GM23338 (cell line): ENCODE results near the gene YIPF2. TPM values are rescaled to one million over a fixed set of nuclear protein-coding genes. Genes with fewer than 3 reads are reported as not detected.

Experiments
- ATAC-seq: fragments of 200-7000 bp; cut with Tn5 transposase; 3 replicates; pipeline ENCODE4 v1.9.1; 2020
- DNase-seq: peaks from one replicate; pipeline ENCODE4 v3.0.0-alpha.2; 2015; ENCODE audit warnings: low spot score
- H2AFZ ChIP-seq: fragments of 200-600 bp; sonication (generic); 2 replicates; pipeline ENCODE4 v1.8.0; 2016; ENCODE audit warnings: antibody characterized with exemption, mild to moderate bottlenecking, moderate library complexity
- H3F3A ChIP-seq: fragments of 200-600 bp; sonication (generic); replicated peaks from 2 replicates; pipeline ENCODE4 v1.8.0; 2017; ENCODE audit warnings: antibody characterized with exemption, mixed run types, low read depth
- H3K27ac ChIP-seq: fragments of 200-600 bp; sonication (generic); 2 replicates; pipeline ENCODE4 v1.6.1; 2016; ENCODE audit warnings: low read depth
- H3K27me3 ChIP-seq: fragments of 200-600 bp; sonication (generic); 2 replicates; pipeline ENCODE4 v1.8.0; 2016; ENCODE audit warnings: mild to moderate bottlenecking, mixed run types, moderate library complexity; ENCODE audit not compliant: insufficient read depth
- H3K36me3 ChIP-seq: fragments of 200-600 bp; sonication (generic); 2 replicates; pipeline ENCODE4 v1.8.0; 2016; ENCODE audit warnings: mild to moderate bottlenecking; ENCODE audit not compliant: insufficient read depth
- H3K4me1 ChIP-seq: fragments of 200-600 bp; sonication (generic); 2 replicates; pipeline ENCODE4 v1.8.0; 2016; ENCODE audit warnings: mild to moderate bottlenecking, moderate library complexity; ENCODE audit not compliant: insufficient read depth
- H3K4me2 ChIP-seq: fragments of 200-600 bp; sonication (generic); 2 replicates; pipeline ENCODE4 v1.7.1; 2017; ENCODE audit warnings: mixed run types
- H3K4me3 ChIP-seq: fragments of 200-600 bp; sonication (generic); 2 replicates; pipeline ENCODE4 v1.6.1; 2016; ENCODE audit warnings: mixed run types
- H3K79me2 ChIP-seq: fragments of 200-600 bp; sonication (generic); replicated peaks from 2 replicates; pipeline ENCODE4 v1.8.0; 2017; ENCODE audit warnings: mild to moderate bottlenecking; ENCODE audit not compliant: insufficient read depth
- H3K9me2 ChIP-seq: fragments of 200-600 bp; sonication (generic); 2 replicates; pipeline ENCODE4 v1.8.0; 2017; ENCODE audit not compliant: insufficient read depth
- H4K20me1 ChIP-seq: fragments of 200-600 bp; sonication (generic); replicated peaks from 2 replicates; pipeline ENCODE4 v1.8.0; 2017; ENCODE audit warnings: mild to moderate bottlenecking; ENCODE audit not compliant: insufficient read depth
- H3K27ac Mint-ChIP-seq: 2 replicates; pipeline ENCODE4 v1.8.0; 2020; ENCODE audit warnings: inconsistent platforms, mild to moderate bottlenecking, moderate library complexity, mixed read lengths
- H3K27me3 Mint-ChIP-seq: 3 replicates; pipeline ENCODE4 v1.8.0; 2022; ENCODE audit warnings: low read depth, mild to moderate bottlenecking, moderate library complexity, mixed read lengths, inconsistent platforms; ENCODE audit not compliant: insufficient read depth, poor library complexity
- H3K36me3 Mint-ChIP-seq: 3 replicates; pipeline ENCODE4 v1.8.0; 2021; ENCODE audit warnings: low read depth, mild to moderate bottlenecking, inconsistent platforms, moderate library complexity, mixed read lengths
- H3K4me1 Mint-ChIP-seq: 3 replicates; pipeline ENCODE4 v1.8.0; 2020; ENCODE audit warnings: mild to moderate bottlenecking, inconsistent platforms, mixed read lengths
- H3K4me3 Mint-ChIP-seq: 3 replicates; pipeline ENCODE4 v1.8.0; 2021; ENCODE audit warnings: moderate library complexity, mild to moderate bottlenecking, inconsistent platforms, mixed read lengths
- H3K9me3 Mint-ChIP-seq: 3 replicates; pipeline ENCODE4 v1.8.0; 2020; ENCODE audit warnings: moderate library complexity, mild to moderate bottlenecking, inconsistent platforms, mixed read lengths
- CREB1 ChIP-seq: fragments of 250-450 bp; sonication (Bioruptor Pico); IDR thresholded peaks from 2 replicates; pipeline ENCODE4 v1.5.0; 2020; ENCODE audit warnings: low read depth, mild to moderate bottlenecking, moderate library complexity
- EZH2 ChIP-seq: fragments of 200-600 bp; sonication (generic); IDR thresholded peaks from one replicate; pipeline ENCODE4 v1.8.0; 2017; ENCODE audit warnings: antibody characterized with exemption, mild to moderate bottlenecking, low read depth; ENCODE audit not compliant: unreplicated experiment
- EZH2phosphoT487 ChIP-seq: fragments of 200-600 bp; sonication (generic); IDR thresholded peaks from one replicate; pipeline ENCODE4 v1.8.1; 2018; ENCODE audit warnings: antibody characterized with exemption; ENCODE audit not compliant: unreplicated experiment
- JUNB ChIP-seq: IDR thresholded peaks from one replicate; pipeline ENCODE4 v1.6.1; 2016; ENCODE audit warnings: antibody characterized with exemption; ENCODE audit not compliant: unreplicated experiment
- NANOG ChIP-seq: IDR thresholded peaks from 2 replicates; pipeline ENCODE4 v1.6.1; 2016; ENCODE audit warnings: antibody characterized with exemption, borderline replicate concordance
- POLR2AphosphoS5 ChIP-seq: IDR thresholded peaks from 2 replicates; pipeline ENCODE4 v1.6.1; 2016; ENCODE audit warnings: antibody characterized with exemption, low read depth
- STAT1 ChIP-seq: IDR thresholded peaks from one replicate; pipeline ENCODE4 v1.6.1; 2016; ENCODE audit warnings: antibody characterized with exemption; ENCODE audit not compliant: unreplicated experiment
- ZNF114 ChIP-seq: fragments of 250-450 bp; sonication (Bioruptor Pico); IDR thresholded peaks from 2 replicates; pipeline ENCODE4 v1.5.0; 2020; ENCODE audit warnings: mild to moderate bottlenecking, moderate library complexity
- ZNF331 ChIP-seq: fragments of 250-450 bp; sonication (Bioruptor Pico); IDR thresholded peaks from 2 replicates; pipeline ENCODE4 v1.5.0; 2020; ENCODE audit warnings: low read depth, mild to moderate bottlenecking, moderate library complexity
- polyA plus RNA-seq: library from polyadenylated mRNA; unstranded; fragments of >200 nt; fragmentation: Nextera tagmentation; extraction: Ambion mirVana; gene quantifications from 2 replicates; pipeline ENCODE4 v1.2.1, GENCODE V29; 2016
- total RNA-seq: library from RNA; depleted of rRNA; stranded (reverse); fragments of >200 nt; shearing (Covaris generic); gene quantifications from 2 replicates; pipeline ENCODE4 v1.2.3, GENCODE V29; 2014
- TF ChIP-seq, protein P1 (sequence below): IDR thresholded peaks from one replicate; pipeline ENCODE4 v1.6.1; 2018; ENCODE audit warnings: antibody characterized with exemption; ENCODE audit not compliant: unreplicated experiment
- TF ChIP-seq, protein P2 (sequence below), 2 experiments: fragments of 200-600 bp in 1 of 2; sonication (generic) in 1 of 2; conservative IDR thresholded peaks; 2 replicates each; pipeline versions ENCODE4 v1.5.1 to v1.6.1; 2016 to 2017; ENCODE audit warnings: antibody characterized with exemption in 2 of 2, low read depth in 2 of 2, mild to moderate bottlenecking in 2 of 2, moderate library complexity in 1 of 2
- TF ChIP-seq, protein P3 (sequence below): fragments of 250-450 bp; sonication (Bioruptor Pico); IDR thresholded peaks from 2 replicates; pipeline ENCODE4 v1.5.0; 2020; ENCODE audit warnings: mild to moderate bottlenecking, moderate library complexity
- TF ChIP-seq, protein P4 (sequence below): IDR thresholded peaks from 2 replicates; pipeline ENCODE4 v1.6.1; 2016; ENCODE audit warnings: antibody characterized with exemption

Gene YIPF2
- total and polyA plus RNA-seq, 2 experiments from 2014 or later, result 36.3 to 63.7 TPM

GRCh38 chr19:10971107-10971726, 42.8 kb upstream of the YIPF2 start:
- DNase-seq, result no peak
- Mint-ChIP-seq H3K27me3 (peaks cover 6% of the 10 kb centered on the region), H3K27ac (no peak overlapping the region), H3K9me3 (peaks cover 7% of the 10 kb centered on the region), H3K4me3 (no peak overlapping the region), H3K36me3 (peaks cover 23% of the 10 kb centered on the region), H3K4me1 (peaks cover 28% of the 10 kb centered on the region)
- peaks cover 100% of the 10 kb centered on the region for H3K79me2 ChIP-seq
- H3K27me3 ChIP-seq, result no peaks in the 10 kb centered on the region
- H3K9me2 ChIP-seq, result no peaks in the 10 kb centered on the region
- no peak overlapping the region for H3K4me3 ChIP-seq
- H3K27ac ChIP-seq, result no peak overlapping the region
- 0 out of 2 replicates have a peak, but pooled peaks cover 3% of the 10 kb centered on the region for H3F3A ChIP-seq
- H3K4me1 ChIP-seq, result peaks cover 5% of the 10 kb centered on the region
- ATAC-seq, result no peak
- H2AFZ ChIP-seq, result no peak overlapping the region
- TF ChIP-seq, protein P1, sequence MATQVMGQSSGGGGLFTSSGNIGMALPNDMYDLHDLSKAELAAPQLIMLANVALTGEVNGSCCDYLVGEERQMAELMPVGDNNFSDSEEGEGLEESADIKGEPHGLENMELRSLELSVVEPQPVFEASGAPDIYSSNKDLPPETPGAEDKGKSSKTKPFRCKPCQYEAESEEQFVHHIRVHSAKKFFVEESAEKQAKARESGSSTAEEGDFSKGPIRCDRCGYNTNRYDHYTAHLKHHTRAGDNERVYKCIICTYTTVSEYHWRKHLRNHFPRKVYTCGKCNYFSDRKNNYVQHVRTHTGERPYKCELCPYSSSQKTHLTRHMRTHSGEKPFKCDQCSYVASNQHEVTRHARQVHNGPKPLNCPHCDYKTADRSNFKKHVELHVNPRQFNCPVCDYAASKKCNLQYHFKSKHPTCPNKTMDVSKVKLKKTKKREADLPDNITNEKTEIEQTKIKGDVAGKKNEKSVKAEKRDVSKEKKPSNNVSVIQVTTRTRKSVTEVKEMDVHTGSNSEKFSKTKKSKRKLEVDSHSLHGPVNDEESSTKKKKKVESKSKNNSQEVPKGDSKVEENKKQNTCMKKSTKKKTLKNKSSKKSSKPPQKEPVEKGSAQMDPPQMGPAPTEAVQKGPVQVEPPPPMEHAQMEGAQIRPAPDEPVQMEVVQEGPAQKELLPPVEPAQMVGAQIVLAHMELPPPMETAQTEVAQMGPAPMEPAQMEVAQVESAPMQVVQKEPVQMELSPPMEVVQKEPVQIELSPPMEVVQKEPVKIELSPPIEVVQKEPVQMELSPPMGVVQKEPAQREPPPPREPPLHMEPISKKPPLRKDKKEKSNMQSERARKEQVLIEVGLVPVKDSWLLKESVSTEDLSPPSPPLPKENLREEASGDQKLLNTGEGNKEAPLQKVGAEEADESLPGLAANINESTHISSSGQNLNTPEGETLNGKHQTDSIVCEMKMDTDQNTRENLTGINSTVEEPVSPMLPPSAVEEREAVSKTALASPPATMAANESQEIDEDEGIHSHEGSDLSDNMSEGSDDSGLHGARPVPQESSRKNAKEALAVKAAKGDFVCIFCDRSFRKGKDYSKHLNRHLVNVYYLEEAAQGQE, result no peak
- TF ChIP-seq JUNB, result no peak
- TF ChIP-seq ZNF331 (CRISPR knock-in tag), result no peak
- TF ChIP-seq, protein P2, sequence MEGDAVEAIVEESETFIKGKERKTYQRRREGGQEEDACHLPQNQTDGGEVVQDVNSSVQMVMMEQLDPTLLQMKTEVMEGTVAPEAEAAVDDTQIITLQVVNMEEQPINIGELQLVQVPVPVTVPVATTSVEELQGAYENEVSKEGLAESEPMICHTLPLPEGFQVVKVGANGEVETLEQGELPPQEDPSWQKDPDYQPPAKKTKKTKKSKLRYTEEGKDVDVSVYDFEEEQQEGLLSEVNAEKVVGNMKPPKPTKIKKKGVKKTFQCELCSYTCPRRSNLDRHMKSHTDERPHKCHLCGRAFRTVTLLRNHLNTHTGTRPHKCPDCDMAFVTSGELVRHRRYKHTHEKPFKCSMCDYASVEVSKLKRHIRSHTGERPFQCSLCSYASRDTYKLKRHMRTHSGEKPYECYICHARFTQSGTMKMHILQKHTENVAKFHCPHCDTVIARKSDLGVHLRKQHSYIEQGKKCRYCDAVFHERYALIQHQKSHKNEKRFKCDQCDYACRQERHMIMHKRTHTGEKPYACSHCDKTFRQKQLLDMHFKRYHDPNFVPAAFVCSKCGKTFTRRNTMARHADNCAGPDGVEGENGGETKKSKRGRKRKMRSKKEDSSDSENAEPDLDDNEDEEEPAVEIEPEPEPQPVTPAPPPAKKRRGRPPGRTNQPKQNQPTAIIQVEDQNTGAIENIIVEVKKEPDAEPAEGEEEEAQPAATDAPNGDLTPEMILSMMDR (conservative IDR thresholded peaks at IDR 0.05; ENCODE audit: low read depth in 2 of 2), result no peak
- TF ChIP-seq POLR2AphosphoS5, result no peak
- TF ChIP-seq, protein P3, sequence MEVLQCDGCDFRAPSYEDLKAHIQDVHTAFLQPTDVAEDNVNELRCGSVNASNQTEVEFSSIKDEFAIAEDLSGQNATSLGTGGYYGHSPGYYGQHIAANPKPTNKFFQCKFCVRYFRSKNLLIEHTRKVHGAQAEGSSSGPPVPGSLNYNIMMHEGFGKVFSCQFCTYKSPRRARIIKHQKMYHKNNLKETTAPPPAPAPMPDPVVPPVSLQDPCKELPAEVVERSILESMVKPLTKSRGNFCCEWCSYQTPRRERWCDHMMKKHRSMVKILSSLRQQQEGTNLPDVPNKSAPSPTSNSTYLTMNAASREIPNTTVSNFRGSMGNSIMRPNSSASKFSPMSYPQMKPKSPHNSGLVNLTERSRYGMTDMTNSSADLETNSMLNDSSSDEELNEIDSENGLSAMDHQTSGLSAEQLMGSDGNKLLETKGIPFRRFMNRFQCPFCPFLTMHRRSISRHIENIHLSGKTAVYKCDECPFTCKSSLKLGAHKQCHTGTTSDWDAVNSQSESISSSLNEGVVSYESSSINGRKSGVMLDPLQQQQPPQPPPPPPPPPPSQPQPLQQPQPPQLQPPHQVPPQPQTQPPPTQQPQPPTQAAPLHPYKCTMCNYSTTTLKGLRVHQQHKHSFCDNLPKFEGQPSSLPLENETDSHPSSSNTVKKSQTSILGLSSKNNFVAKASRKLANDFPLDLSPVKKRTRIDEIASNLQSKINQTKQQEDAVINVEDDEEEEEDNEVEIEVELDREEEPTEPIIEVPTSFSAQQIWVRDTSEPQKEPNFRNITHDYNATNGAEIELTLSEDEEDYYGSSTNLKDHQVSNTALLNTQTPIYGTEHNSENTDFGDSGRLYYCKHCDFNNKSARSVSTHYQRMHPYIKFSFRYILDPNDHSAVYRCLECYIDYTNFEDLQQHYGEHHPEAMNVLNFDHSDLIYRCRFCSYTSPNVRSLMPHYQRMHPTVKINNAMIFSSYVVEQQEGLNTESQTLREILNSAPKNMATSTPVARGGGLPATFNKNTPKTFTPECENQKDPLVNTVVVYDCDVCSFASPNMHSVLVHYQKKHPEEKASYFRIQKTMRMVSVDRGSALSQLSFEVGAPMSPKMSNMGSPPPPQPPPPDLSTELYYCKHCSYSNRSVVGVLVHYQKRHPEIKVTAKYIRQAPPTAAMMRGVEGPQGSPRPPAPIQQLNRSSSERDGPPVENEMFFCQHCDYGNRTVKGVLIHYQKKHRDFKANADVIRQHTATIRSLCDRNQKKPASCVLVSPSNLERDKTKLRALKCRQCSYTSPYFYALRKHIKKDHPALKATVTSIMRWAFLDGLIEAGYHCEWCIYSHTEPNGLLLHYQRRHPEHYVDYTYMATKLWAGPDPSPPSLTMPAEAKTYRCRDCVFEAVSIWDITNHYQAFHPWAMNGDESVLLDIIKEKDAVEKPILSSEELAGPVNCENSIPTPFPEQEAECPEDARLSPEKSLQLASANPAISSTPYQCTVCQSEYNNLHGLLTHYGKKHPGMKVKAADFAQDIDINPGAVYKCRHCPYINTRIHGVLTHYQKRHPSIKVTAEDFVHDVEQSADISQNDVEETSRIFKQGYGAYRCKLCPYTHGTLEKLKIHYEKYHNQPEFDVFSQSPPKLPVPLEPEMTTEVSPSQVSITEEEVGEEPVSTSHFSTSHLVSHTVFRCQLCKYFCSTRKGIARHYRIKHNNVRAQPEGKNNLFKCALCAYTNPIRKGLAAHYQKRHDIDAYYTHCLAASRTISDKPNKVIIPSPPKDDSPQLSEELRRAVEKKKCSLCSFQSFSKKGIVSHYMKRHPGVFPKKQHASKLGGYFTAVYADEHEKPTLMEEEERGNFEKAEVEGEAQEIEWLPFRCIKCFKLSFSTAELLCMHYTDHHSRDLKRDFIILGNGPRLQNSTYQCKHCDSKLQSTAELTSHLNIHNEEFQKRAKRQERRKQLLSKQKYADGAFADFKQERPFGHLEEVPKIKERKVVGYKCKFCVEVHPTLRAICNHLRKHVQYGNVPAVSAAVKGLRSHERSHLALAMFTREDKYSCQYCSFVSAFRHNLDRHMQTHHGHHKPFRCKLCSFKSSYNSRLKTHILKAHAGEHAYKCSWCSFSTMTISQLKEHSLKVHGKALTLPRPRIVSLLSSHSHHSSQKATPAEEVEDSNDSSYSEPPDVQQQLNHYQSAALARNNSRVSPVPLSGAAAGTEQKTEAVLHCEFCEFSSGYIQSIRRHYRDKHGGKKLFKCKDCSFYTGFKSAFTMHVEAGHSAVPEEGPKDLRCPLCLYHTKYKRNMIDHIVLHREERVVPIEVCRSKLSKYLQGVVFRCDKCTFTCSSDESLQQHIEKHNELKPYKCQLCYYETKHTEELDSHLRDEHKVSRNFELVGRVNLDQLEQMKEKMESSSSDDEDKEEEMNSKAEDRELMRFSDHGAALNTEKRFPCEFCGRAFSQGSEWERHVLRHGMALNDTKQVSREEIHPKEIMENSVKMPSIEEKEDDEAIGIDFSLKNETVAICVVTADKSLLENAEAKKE (CRISPR knock-in tag), result no peak
- TF ChIP-seq, protein P4, sequence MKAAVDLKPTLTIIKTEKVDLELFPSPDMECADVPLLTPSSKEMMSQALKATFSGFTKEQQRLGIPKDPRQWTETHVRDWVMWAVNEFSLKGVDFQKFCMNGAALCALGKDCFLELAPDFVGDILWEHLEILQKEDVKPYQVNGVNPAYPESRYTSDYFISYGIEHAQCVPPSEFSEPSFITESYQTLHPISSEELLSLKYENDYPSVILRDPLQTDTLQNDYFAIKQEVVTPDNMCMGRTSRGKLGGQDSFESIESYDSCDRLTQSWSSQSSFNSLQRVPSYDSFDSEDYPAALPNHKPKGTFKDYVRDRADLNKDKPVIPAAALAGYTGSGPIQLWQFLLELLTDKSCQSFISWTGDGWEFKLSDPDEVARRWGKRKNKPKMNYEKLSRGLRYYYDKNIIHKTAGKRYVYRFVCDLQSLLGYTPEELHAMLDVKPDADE, result no peak
- no peak for TF ChIP-seq ZNF114 (CRISPR knock-in tag)
- TF ChIP-seq STAT1, result no peak
- TF ChIP-seq CREB1 (CRISPR knock-in tag), result no peak
- TF ChIP-seq NANOG, result no peak
- TF ChIP-seq EZH2, result no peak
- no peak for TF ChIP-seq EZH2phosphoT487
- H3K4me2 ChIP-seq, result no peak overlapping the region
- no peaks in the 10 kb centered on the region for H3K36me3 ChIP-seq
- H4K20me1 ChIP-seq, result peaks cover 46% of the 10 kb centered on the region
